ENCODE data around the gene ZNF462.

ZNF462 gene

GRCh38 chr9:106874652-106875051 lies 11.7 kb downstream of the ZNF462 start:
- TF ChIP-seq ZBTB7A (IDR thresholded peaks at IDR 0.05; ENCODE audit: low read depth), result no peak
- no peak for TF ChIP-seq REST (IDR thresholded peaks at IDR 0.05; ENCODE audit: low read depth)
- no peak for TF ChIP-seq RAD21 (IDR thresholded peaks at IDR 0.05; ENCODE audit: low read depth)
- TF ChIP-seq EP300 (IDR thresholded peaks at IDR 0.05; ENCODE audit: borderline replicate concordance), result no peak
- no peak for TF ChIP-seq CEBPB (IDR thresholded peaks at IDR 0.05)
- TF ChIP-seq EGR1 (IDR thresholded peaks at IDR 0.05), result no peak
- no peak for TF ChIP-seq TCF12 (IDR thresholded peaks at IDR 0.05; ENCODE audit: low read depth)
- TF ChIP-seq MAX (IDR thresholded peaks at IDR 0.05), result no peak
- TF ChIP-seq CREB1 (IDR thresholded peaks at IDR 0.05; ENCODE audit: low read depth), result no peak
- no peak for TF ChIP-seq TAF1 (IDR thresholded peaks at IDR 0.05; ENCODE audit: low read depth)
- TF ChIP-seq NFIC (IDR thresholded peaks at IDR 0.05), result no peak
- TF ChIP-seq FOXM1 (IDR thresholded peaks at IDR 0.05; ENCODE audit: borderline replicate concordance, low read depth), result no peak
- TF ChIP-seq USF1 (IDR thresholded peaks at IDR 0.05), result no peak
- no peak for TF ChIP-seq TEAD4 (IDR thresholded peaks at IDR 0.05)
- no peak for TF ChIP-seq YY1 (IDR thresholded peaks at IDR 0.05; ENCODE audit: low read depth)

- TF ChIP-seq MAX (IDR thresholded peaks at IDR 0.05) (no peak), ZBTB7A (IDR thresholded peaks at IDR 0.05; ENCODE audit: low read depth) (no peak), TCF12 (IDR thresholded peaks at IDR 0.05; ENCODE audit: low read depth) (no peak), EP300 (IDR thresholded peaks at IDR 0.05; ENCODE audit: borderline replicate concordance) (no peak), EGR1 (IDR thresholded peaks at IDR 0.05) (no peak), REST (IDR thresholded peaks at IDR 0.05; ENCODE audit: low read depth) (no peak), TEAD4 (IDR thresholded peaks at IDR 0.05) (no peak), FOXM1 (IDR thresholded peaks at IDR 0.05; ENCODE audit: borderline replicate concordance, low read depth) (no peak), YY1 (IDR thresholded peaks at IDR 0.05; ENCODE audit: low read depth) (no peak), TAF1 (IDR thresholded peaks at IDR 0.05; ENCODE audit: low read depth) (no peak), CEBPB (IDR thresholded peaks at IDR 0.05) (no peak), USF1 (IDR thresholded peaks at IDR 0.05) (no peak)
Measured at GRCh38 chr9:106875529-106875928, 12.6 kb downstream of the ZNF462 start.

GRCh38 chr9:106877345-106877744 lies 14.4 kb downstream of the ZNF462 start:
- TF ChIP-seq MAX (IDR thresholded peaks at IDR 0.05) (no peak), NFIC (IDR thresholded peaks at IDR 0.05) (no peak), ZBTB7A (IDR thresholded peaks at IDR 0.05; ENCODE audit: low read depth) (no peak), REST (IDR thresholded peaks at IDR 0.05; ENCODE audit: low read depth) (no peak), CREB1 (IDR thresholded peaks at IDR 0.05; ENCODE audit: low read depth) (no peak), RAD21 (IDR thresholded peaks at IDR 0.05; ENCODE audit: low read depth) (no peak)

- no peak for TF ChIP-seq NFIC (IDR thresholded peaks at IDR 0.05)
- no peak for TF ChIP-seq TAF1 (IDR thresholded peaks at IDR 0.05; ENCODE audit: low read depth)
- TF ChIP-seq USF1 (IDR thresholded peaks at IDR 0.05), result no peak
- no peak for TF ChIP-seq ZBTB7A (IDR thresholded peaks at IDR 0.05; ENCODE audit: low read depth)
Measured at GRCh38 chr9:106878081-106878837, 15.3 kb downstream of the ZNF462 start.

Data from Ishikawa (cell line).